SH-SY5Y (cell line): ENCODE measurements around the gene ZNRD2.

Source experiments
- GATA2 ChIP-seq: IDR thresholded peaks from 2 replicates; pipeline ENCODE4 v1.6.1; 2011; ENCODE audit warnings: mild to moderate bottlenecking, low read depth, low read length
- GATA3 ChIP-seq: IDR thresholded peaks from 2 replicates; pipeline ENCODE4 v1.6.1; 2011; ENCODE audit warnings: low read depth, mild to moderate bottlenecking, low read length, moderate library complexity

ZNRD2 gene

DNA sequence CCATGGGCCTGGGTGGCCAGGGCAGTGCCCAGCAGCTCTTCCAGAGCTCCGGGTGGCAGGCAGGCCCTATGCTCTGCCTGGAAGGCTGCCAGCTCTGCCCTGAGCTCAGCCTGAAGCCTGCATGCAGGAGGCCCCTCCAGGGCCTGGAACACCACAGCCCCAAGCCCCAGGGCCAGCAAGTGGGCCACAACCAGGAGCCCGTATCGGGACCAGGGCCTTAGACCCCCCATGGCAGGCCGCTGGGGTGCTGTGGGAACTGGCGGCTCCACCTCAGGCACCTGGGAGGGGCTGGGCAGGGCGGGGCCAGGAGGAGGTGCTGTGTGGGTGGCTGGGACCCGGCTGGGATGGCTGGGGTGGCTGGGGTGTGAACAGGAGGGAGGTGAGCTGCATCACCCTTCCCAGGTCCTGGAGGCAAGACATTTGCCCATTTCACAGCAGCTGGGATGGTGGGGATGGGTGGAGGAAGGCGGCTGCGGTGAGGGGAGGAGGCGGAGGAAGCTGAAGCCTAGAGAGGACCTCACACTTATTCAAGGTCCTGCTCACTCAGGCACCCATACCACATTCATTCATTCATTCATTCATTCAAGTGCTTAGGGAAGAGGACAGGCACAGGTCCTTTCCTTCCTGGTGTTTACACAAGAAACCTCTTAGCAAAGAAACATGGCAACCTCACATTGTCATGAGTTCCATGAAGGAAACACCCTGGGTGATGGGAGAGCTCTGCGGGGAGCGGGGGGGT lies 25.4 kb downstream of the ZNRD2 start, which contains the start of gene KCNK7:
TSS of gene KCNK7 (minus strand) at position 258 of the 739 bp plus-strand sequence. CDS start at position 230, 28 bp downstream.
- TF ChIP-seq GATA3 = no peak
- TF ChIP-seq GATA2 = no peak

DNA sequence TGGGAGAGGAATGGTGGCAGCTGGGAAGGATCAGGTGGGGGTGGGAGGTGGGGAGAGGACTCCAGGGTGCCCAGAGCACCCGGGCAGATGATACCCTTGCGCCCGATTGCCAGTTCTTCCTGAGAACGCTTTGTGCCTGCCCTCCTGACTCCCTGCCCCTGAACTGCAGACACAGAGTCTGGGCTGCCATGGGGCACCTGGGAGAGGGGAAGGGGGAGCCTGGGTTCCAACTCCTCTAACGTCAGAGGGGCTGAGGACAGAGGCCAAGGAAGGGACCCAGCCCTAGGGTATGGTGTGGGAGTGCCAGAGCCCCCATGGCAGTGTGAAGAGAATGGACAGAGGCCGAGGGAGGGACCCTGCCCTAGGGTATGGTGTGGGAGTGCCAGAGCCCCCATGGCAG lies 26.2 kb downstream of the ZNRD2 start:
- TF ChIP-seq GATA3 = no peak

DNA sequence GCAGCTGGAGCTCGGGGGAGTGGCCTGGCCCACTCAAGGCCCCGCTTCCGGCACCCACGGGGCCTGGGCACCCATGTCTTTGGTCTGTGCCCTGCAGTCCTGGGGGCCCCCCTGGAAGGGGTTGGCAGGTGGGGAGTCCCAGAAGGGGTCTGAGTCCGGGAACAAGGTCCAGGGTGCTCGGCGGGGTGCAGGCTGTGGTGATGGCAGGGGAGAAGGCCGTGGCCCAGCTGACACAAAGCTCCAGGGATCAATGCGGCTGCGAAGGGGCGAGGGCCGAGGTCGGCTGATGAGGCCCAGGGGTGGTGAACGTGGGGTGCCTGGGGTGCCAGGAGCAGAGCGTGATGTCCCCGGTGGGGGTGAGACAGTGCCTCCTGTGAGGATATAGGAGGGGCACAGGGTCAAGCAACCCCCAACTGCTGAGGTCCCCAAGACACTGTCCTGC lies 28.0 kb downstream of the ZNRD2 start:
- TF ChIP-seq GATA2 (no peak), GATA3 (no peak)

DNA sequence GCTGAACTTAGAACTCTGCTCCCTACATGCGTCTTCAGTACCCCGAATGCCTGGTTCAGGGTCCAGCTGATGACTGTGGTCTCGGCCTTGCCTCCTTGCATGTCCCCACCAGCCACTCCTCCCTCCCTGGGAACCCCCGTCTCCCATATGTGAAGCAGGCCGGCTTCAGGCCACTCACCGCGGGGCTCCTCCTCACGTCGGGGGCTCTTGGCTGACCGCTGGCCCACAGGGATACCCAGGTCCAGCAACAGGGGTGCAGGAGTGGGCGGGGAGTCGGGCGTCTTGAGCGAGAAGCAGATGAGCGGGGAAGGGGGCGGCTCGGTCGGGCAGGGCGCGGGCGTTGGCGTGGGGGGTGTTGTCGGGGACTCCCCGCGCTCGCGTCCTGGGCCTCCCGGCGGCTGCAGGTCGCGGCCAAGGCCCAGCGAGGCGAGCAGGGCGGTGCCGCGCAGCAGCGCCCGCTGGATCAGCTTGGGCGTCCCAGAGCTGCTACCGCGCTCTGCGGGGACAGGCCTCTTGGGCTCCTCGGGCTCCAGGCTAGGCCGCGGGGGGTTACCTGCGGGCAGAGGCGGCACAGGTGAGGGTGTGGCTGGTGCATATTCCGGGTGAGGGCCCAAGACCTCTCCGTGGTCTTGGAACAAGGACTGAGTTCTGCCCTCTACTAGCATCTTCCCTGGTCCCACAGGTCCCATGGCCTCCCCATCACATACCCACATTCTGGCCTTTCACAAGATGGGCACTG lies 29.1 kb downstream of the ZNRD2 start:
- TF ChIP-seq GATA3 (no peak), GATA2 (no peak)

DNA sequence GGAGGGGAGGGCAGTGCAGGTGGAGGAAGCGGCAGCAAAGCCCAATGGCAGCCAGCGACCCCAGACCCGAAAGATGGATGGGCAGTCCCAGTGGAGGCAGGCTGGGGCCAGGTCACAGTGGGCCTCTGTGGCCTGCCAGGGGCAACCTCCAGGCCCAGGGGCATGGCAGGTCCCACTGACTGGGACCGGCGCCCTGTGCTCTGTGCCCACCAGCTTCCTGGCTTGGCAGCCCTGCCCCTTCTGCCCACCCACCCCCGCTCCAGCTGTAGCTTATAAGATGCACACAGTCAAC lies 29.6 kb downstream of the ZNRD2 start:
- TF ChIP-seq GATA2 = no peak
- TF ChIP-seq GATA3 = no peak

DNA sequence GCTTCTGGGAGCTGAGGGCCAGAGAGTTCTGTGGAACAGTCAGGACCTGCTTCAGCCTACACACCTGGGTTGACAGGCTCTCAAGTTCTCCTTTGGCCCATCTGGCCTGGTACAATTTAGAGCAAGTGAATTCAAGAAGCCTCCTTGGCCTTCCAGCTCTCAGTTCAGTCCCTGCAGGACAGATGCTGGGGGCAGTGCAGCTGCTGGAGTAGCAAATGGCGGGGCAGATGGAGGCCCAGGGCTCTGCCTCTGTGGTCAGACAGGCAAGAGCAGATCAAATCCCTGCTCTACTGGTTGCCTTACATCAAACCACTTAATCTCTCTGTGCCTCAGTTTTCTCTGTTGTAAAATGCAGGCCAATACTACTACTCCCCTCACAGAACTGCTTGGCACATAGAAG lies 34.0 kb downstream of the ZNRD2 start:
- no peak for TF ChIP-seq GATA3
- TF ChIP-seq GATA2 = no peak

DNA sequence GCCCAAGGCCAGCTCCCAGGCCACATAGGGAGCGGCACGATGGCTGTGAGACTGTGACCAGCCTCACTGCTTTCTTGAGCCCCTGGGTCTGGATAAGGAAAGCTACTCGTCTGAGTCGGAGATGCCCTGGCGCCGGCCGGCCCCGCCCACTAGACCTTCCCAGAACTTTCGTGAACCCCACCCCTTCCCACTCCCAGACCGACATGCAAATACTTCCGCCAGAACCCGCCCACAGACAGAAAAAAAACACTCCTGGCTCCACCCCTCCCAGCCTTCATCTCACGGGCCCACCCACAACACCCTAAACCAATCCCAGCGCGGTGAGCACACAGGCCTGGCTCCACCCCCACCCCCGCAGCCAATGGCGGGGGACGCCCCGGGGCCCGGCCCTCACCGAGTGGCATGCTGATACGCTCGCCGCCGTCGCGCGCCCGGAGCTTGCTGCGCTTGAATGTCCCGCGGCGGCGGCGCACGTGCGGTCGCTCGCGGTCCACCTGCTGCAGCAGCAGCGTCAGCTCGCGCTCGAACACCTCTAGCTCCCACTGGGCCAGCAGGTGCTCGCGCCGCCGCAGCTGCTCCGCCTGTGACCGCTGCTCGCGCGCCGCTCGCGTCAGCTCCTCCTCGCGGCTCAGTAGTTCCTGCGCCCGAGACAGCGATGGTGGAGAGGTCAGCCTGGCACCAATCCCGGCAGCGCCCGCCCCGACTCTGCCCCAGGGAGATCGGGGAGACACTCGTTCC lies 36.8 kb downstream of the ZNRD2 start:
- no peak for TF ChIP-seq GATA2
- no peak for TF ChIP-seq GATA3

DNA sequence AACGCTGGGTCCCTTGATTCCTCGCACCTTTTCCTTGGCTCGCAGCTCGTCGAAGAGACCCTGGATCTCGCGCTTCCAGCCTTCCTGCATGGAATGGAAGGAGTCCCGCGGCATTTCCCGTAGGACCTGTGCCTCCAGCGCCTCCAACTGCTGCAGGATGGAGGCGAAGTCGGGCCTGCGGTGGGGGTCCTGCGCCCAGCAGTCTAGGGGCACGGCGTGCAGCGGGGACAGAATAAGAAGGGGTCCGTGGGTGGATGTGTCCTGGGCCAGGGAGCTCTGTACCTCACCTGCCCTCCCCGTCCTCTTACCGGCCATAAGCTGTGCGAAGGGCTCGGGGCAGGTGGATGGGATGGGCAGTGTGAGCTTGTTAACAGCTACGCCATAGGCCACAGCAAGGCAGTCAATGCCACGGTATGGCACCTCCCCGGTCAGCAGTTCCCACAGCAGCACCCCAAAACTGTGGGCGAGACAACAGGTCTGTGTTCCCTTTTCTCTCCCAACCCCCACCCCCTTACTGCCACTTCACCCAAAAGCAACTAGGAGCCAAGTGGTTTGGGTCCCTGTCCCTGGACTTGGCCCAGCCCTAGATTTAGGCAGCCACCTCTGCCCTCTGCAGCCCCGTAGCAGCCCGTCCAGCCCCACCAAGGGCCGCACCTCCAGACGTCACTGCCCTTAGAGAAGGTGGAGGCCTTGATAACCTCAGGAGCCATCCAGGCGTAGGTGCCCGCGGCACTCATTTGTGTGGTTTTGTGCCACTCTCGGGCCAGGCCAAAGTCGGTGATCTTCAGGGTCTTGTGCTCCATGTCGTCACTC lies 37.5 kb downstream of the ZNRD2 start:
- TF ChIP-seq GATA3 (no peak), GATA2 (no peak)

DNA sequence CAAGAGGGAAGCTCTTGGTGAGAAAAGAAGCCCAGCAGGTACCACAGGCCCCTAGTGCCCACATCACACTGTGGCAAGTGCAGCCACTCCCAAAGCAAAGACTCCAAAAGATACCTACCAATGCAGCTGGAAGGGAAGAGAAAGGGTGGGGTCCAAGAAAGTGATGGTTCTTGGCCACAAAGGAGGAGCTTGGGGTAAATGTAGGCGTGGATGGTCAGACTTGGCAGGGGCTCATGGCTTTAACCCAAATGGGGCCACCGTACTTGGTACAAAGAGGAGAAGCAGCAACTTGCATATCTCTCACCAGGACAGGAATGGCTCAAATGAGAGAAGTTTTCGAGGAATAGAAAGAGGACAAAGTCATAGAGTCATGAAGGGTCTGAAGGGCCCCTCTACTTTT lies 39.0 kb downstream of the ZNRD2 start:
- TF ChIP-seq GATA3 (no peak), GATA2 (no peak)

DNA sequence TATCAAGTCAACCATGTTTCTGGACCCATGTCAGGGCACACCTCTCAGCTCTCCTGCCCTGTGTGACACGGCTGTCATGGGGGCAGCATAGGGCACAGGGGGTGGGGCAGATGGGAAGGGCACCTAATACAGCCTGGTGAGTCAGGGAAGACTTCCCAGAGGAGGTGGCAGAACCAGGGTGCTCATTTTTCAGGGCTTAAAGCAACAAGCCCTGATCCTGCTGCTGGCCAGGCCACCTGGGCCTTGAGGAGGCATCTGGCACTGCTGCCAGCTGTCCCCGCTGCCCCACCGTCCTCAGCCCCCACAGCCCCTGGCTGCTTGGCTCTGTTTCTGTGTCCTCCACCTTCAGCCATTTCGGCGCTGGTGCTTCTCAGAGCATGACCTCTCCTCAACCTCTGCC lies 39.4 kb downstream of the ZNRD2 start:
- TF ChIP-seq GATA2 = no peak
- TF ChIP-seq GATA3 = no peak

DNA sequence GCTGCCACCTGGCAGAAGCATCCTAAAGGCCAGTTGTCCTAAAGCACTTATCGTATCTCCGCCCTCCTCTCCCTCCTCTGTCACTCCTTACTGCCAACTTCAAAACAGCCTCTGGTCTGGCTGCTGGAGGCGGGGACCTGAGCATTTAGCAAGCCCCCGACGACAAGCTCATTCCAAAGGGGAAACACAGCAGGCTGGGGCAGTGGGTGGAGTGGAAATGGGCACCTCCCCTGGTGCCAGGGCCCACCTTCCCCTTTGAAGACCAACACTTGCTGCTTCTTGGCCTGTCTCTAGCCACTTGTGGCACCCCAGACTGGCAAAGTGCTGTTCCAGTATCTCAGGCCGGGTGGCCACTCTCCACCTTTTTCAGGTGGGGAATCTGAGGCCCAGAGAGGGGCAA lies 40.1 kb downstream of the ZNRD2 start:
- TF ChIP-seq GATA3 (no peak), GATA2 (no peak)

DNA sequence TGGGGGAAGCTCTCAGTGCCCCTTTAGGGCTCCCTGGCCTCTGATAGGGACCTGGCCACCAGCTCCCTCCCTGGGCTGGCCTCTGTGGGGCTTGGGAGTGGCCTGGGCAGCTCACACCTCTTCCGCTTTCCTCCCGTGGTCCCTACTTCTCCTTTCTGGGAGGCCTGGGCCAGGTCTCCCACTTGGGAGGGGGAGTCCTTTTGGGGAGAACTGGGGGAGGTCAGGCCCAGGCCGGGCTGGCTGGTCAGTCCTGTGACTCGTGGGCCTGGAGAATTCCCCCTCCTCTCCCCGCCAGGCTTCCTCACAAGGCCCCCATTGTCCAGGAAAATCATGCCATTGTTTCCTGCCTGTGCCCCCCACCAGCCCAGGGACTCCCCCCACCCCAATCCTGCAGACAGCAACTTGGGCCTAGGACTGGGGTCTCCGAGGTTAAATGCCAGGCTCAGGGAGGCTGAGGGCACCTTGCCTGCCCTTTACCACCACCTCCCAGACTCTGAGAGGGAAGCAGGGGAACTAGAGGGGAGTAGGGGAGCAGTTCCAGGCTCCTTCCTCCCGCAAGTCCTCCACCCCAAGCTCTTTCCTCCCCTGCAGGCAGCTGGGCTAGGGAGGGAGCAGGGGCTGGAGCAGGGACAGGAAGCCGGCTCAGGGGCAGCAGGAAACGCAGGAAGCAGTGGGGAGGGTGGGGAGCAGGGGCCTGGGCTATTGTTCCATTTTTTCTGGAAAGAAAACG lies 40.9 kb downstream of the ZNRD2 start:
- TF ChIP-seq GATA2 (no peak), GATA3 (no peak)

DNA sequence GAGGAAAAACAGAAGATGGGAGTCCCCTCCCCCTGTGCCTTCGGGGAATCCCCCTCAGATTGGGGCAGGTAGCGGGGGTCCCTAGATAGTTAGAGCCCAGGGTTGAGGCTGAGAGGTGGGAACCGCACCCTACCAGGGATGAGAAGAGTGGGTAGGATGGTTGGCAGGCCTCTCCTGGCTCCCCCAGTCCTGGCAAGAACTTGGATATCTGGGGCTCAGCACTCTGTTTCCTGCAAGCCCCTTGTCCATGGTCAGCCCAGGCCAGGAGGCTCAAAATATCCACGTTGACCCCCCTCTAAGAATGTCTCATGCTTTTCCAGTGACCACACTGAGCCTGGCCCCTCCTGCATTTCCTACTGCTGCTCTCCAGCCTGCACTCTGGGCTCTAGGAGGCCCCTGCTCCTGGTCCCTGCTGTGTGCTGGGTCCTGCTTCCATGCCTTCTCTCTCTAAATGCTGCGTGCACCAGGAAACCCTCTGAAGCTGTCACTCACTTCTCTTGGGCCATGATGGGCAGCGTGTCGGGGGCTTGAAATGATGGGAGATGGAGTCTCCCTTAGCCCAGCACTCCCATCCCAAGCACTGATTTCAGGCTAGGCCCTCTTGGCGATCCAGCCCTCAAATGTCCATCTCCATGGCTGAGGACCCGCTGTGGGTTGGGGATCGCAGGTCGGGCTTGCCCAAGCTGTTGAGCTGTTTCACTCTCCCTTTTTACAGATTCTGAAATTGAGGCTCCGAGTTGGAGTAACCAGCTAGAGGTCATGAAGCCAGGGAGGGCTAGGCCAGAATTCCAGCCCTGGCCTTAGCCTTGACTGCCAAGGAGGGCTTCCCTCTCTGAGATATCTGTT lies 41.7 kb downstream of the ZNRD2 start:
- TF ChIP-seq GATA3 (no peak), GATA2 (no peak)
